ACHN (cell line): ENCODE results near the gene PRELID1.
"Not testable (repeated sequence)": the region's sequence is repeated elsewhere in the genome, so short reads cannot be mapped to it uniquely, and the experiment has no call there.

Experiments used
- DNase-seq: peaks from one replicate; pipeline ENCODE4 v3.0.0-alpha.2; 2015
- in situ Hi-C: cut with HindIII; loops from 2 replicates; pipeline ENCODE4 v1.10.0; 2017; ENCODE audit warnings: low sequenced_read_pairs, low pct_ligation_motif_present, low pct_unique_long_range_greater_than_20kb

The PRELID1 gene

DNA sequence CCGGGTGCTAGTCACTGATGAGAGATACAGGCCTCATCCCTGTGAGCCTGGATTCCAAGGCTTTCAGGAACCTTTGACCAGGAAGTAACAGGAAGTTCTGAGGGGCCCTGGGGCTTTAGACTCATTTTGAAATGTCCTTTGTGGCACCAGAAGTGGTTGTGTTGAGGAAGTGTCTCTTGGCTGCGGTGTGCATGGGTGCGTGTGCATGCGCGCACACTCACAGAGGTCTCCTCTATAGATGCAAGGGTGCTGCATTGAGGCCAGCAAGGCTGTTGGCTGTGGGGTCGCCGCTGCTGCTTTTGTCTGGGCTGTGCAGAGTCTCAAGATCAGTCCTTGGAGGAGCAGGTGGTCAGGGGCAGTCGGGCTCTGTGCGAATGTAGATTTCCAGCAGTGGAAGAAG is 7.7 kb upstream of the PRELID1 start:
- no peak for DNase-seq
- in situ Hi-C loops = no loop called here

DNA sequence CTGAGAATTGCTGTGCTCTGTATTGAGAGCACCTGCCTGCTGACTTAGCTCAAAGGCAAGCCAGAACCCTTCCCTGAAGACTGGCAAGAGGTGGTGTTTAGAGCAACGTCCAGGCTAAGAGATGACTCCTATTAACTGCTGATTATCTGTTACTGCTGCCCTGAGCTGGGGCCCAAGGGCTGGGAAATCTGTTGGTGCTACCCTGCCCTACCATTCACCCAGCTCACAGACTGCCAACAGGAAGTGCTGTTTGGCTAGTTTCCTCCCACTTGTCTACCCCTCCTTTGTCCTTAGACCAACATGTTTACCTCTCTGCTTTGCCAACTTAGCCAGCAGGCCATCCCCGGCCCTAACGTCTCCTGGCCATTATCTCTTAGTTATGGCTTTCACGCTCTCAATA is 7.0 kb upstream of the PRELID1 start:
- no peak for DNase-seq
- in situ Hi-C loops = no loop called here

DNA sequence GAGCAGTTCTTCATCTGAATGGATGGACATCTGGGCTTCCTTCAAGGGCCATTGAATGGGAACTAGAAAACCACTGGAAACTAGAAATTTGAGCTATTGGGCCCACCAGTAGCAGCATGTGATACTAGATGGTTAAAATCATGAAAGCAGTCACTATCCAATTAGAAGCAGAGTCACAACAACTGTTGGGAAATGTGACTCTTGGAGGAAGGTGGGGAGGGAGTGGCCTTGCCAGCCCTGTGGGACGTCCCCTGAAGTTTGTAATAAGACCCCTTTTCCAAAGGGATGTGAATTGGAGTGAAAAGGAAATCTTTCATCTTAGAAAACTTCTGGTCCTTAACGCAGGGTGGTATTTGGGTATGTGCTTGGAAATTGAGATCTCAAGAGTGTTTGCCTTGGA is 5.7 kb upstream of the PRELID1 start:
- DNase-seq = no peak
- in situ Hi-C loops = no loop called here

DNA sequence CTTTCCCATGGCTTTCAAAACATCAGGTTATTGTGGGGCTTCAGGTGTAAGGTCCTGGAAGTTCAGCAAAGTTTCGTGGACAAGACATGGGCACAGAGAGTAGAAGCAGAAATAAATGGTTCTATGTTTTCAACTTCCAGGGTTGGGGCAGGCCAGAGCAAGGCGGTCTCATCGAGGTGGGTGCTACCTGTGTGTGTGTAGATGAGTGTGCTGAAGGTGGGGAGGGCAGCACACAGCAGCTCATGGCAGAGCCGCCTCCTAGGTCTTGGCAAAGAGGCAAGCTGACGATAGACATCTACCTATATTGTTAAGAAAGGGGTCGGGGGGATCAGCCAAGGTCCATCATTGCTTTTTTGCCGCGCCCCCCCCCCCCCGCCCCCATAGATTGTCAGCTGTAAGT is 3.9 kb upstream of the PRELID1 start:
- in situ Hi-C loops = no loop called here
- no peak for DNase-seq

DNA sequence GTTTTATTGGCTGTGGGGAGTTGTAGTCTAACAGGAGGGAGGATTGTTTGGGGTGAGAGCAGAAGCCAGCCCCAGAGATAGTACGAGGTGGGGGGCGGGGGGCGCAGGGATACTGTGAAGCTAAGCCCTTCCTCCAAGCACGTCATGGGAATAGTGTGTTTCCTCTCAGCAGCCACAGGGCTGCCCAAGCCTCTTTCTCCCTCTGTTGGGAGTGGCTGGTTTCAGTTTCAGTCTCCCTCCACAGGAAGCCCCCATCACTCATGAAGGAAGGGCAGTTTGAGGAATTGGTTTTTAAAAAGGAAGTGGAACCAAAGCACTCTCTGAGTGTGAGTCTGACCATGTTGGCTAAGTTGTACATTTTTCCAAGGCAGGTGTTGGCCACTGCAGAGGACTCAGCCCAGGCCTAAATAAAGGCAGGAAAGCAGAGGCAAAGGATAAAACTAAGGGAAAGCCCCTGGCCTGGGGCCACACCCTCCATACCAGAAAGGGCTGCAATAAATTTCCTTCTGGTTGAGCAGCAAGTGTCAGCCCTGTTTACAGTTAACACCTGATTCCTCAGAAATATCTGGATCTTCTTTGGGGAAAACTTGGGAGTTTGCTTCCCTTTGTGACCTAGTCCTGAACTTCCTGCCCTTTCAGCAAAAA is 3.2 kb upstream of the PRELID1 start:
- DNase-seq = peak; percentile 66

DNA sequence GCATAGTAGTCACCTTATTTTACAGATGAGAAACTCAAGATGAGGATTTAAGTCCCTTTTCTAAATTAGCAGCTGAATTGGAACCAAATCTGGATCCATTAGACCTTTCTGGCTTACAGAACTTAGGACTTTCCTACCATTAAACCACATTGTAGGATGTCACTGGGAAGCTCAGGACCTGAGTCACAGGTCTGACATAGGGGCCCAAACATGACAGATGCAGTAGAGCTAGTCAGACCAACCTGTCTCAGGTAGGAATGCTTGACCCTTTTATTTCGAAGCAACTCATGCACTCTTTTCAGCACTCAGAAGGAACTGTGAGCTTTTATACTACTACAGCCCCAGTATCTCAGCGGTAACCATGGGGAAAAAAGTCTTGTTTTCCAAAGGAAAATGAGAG is 2.6 kb upstream of the PRELID1 start:
- no peak for DNase-seq
- in situ Hi-C loops = no loop called here

More for the DNA sequence above, 3.2 kb upstream of the PRELID1 start:
- in situ Hi-C loops = no loop called here

DNA sequence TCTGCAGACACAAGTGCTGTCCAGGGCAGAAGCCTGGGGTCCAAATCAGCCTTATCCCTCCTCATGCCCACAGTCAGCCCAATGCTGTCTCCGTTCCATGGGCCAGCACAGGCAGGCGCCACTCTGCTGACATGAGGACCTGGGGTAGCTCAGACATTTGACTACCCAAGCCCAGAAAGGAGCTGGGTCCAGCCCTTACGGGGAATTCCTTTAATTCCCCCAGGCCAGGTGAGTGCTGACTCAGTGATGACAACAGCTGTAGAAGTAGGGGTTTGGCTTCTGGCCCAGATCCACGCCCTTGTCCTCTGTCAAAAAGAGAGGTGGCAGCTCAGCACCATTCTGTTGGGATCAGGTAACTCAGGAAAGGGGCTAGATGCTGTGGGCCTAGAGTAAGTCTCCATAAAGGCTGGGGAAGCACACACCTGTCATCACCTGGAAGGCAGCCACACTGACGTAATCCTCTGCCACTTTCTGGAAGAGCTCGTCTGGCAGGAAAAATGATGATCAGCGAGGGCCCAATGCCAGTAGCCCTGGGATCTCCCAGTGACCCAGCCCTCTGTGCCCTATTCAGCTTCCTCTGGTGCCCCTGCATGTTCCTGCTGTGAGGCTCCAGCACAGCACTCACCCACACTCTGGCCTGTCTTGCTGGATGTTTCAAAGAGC is 2.0 kb upstream of the PRELID1 start:
- no peak for DNase-seq
- in situ Hi-C loops = no loop called here

DNA sequence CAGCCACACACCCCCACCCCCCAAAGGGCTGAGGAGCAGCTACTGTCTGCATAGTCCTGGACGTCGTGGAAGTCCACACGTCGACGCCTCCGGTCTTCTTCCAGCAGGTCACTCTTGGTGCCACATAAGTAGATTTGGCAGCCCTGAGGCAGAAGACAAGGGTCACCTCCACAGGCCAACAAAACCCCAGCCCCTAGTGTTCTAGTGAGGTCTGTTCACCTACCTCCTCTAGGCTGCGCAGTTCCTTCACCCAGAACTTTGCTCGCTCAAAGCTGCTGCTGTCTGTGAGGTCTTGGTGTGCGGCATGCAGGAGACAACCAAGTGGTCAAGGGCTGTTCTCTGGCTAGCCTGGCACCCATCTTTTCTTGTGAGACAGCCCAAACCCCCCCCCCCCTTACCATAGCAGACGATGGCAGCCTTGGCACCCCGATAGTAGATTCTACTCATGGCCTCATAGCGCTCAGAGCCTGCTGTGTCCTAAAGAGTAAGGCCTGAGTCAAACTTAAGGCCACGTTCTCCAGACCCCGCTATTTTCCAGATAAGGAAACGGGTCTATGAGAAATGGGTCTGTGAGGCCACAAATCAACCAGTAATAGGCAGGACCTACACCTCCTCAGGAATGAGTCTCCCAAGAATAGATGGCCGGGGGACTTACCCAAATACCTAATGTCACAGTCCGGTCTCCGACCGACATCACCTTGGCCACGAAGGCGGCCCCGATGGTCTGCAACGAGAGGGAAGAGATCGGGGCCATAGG is 1.1 kb upstream of the PRELID1 start:
- DNase-seq = no peak
- in situ Hi-C loops = no loop called here

DNA sequence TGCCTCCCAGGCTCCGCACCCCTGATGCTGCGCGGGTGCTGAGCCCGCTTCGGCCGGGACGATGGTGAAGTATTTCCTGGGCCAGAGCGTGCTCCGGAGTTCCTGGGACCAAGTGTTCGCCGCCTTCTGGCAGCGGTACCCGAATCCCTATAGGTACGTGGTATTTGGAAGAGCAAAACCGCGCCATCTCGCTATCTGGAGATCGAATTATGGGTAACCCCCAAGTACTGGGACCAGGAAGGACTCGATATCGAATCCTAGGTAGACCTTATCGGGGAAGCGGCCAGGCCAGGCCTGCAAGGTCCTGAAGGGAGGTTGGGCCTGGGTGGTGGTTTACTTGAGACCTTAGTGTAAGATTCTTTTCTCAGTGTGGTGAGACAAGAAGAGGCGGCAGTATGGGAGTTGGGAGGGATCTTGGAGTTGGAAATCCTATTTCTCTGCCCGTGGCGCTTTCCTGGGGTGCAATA is 359 bp downstream of the PRELID1 start:
- in situ Hi-C loops = no loop called here
- no peak for DNase-seq

DNA sequence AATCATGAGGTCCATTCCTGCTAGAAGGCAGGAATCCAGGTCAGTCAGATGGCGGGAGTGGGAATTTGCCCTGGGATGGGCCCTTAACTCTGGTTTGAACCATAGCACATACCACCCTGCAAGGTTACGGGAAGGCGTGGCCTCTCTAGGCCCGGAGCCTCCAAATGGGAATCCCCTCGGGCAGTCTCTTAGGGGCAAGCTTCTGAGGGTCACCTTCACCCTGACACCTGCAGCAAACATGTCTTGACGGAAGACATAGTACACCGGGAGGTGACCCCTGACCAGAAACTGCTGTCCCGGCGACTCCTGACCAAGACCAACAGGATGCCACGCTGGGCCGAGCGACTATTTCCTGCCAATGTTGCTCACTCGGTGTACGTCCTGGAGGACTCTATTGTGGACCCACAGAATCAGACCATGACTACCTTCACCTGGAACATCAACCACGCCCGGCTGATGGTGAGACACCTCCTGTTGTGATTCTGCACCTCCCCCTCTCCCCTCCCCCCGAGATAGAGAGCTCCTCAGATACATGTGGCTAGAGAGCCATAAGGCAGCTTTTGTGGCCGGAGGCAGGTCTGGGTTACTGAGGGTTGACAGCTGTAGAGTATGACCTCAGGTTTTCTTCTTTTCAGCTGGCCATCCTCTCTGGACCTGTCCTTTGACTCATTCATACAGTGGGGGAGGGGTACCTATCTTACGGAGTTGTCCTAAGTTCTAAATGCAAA is 957 bp downstream of the PRELID1 start:
- in situ Hi-C loops = no loop called here
- DNase-seq = no peak

DNA sequence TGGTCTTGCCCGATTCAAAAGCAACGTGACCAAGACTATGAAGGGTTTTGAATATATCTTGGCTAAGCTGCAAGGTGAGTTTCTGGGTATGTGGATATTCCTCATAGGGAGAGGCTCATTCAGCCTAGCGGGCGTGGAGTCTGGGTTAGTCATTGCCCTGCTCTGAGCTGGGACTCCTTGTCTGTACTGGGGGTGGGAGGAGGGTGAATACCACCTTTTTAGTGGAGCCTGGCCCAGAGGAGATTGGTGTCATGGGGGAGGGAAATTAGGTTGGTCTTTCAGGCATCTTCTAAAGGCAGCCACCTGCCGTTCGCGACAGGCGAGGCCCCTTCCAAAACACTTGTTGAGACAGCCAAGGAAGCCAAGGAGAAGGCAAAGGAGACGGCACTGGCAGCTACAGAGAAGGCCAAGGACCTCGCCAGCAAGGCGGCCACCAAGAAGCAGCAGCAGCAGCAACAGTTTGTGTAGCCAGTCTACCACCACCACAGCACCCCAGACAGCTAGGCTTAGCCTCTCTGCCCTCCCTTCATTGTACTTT is 2.6 kb downstream of the PRELID1 start:
- DNase-seq, in situ Hi-C loops: not testable (repeated sequence)

DNA sequence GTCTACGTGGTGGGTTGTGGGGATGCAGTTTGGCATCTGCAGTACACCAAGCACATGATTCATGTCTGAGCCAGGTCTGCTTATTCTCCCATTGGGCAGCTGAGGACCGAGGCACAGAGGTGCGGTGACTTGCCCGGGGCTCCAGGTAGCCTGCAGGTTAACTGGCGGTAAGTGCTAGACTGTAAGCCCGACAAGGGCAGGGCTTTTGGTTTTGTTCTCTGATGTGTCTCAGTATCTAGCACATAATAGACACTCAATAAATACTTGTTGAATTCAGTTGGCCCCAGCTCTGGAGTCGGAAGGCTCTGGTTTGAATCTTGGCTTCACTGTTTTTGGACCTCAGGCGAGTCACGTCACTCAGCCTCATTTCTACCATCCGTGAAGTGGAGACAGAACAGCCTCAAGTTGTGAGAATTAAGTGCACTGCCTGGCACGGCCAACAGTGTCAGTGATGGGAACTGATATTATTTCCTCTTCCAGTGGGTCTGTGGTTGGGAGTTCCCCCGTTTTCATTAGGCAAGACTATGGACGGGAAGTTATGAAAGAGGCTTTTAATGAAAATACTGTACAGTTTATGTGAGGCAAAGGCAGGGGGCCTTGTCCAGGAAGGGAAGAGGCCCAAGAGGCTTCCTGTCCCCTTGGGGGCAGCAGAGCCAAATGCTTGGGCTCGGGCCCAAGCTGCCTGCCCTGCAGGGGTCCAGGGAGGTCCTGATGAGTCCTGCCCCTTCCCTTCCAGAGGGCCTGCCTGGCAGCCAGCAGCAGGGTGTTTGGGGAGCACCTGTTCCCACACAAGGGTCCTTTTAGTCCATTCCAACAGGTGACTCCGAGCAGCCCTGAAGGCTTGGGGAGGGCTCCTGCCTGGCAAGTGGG is 3.3 kb downstream of the PRELID1 start:
- in situ Hi-C loops = no loop called here
- no peak for DNase-seq

DNA sequence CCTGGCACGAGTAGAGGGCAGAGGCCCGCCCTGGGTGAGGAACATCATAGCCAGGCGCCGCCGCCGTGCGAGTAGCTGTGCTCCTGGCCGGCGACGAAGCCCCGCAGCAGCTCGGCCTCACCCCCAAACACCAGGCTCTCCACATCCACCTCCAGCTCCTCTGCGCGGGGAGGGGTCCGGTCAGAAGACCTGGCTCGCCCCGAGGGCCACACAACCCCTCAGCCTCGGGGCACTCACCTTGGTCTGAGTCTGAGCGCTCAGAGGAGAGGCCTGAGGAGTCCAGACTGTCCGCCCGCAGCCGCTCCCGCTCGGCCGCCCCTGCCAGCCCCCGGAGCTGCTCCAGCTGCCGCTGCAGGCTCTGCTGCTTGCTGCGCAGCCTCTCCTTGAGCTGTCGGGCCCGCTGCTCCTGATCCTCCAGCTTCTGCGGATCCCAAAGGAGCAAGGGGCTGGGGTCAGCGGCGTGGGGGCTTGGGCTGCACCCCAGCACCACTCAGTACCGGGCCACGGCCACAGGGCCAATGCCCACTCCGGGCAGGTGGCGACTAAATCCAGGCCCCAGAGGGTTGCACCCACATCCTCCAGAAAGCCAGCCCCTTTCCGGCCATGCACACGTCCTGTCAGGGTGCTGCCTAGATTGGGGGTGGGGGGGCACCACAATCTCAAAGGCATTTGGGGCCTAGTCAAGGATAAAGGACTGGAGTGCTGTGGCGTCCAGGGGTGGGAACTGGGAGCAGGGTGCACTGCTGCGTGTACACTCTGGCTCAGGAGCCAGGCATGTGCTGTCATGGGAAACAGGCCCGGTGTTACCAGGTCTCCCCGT is 4.2 kb downstream of the PRELID1 start:
- in situ Hi-C loops = no loop called here
- no peak for DNase-seq

DNA sequence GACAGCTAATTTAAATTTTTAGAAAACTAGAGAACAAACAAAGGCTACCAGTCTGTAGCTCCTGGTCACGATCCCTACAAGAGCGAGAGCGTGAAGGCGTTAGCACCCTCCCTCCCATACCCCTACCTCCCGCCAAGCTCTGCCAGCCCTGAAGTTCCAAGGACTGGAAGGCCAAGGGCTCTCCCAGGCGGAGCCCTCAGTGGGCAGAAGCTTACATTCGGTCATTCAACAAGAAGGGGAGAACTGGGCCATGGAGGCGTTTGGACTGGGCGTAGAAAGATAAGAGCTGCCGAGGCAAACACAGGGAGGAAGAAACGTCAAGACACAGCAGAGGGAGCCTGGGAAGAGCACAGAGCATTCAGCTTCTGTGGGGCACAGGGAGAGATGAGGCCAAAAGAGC is 5.1 kb downstream of the PRELID1 start:
- no peak for DNase-seq
- in situ Hi-C loops = no loop called here

DNA sequence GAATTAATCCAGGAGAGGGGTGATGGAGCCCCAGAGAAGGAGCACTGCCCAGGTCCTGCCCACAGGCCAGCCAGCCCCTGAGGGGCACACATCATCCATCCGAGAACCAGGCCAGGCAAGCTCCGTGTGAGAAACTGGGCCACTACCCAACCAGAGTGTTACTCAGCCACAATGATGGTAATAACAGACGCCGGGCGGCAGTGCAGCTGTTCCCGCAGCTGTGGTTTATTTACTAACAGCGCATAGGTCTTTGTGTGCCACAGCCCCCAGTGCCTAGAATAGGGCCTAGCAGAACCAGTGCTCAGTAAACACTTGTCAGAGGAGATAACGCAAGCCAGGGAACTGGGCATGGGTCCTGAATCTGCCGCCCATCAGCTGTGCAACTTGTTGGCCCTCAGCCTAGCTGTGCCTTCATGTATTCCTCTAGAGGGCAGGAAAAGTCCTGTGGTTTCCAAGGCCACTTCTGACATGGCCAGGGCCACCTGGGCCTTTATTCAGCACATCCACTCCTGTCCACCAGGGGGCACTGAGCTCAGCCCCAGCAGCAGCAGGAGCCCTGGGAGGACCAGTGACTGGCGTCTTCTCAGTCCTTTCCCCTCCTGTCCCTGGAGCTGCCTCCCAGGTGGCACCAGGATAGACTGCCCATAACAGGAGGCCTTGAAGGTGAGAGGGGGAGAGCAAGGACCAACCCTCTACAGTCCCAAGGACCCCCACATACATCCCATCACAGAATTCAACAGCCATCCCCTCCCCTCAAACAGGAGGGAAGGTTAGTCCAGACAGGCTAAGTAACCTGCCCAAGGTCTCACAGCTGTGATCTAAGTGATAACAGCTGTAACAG is 6.0 kb downstream of the PRELID1 start:
- in situ Hi-C loops = no loop called here
- peak; percentile 66 for DNase-seq

DNA sequence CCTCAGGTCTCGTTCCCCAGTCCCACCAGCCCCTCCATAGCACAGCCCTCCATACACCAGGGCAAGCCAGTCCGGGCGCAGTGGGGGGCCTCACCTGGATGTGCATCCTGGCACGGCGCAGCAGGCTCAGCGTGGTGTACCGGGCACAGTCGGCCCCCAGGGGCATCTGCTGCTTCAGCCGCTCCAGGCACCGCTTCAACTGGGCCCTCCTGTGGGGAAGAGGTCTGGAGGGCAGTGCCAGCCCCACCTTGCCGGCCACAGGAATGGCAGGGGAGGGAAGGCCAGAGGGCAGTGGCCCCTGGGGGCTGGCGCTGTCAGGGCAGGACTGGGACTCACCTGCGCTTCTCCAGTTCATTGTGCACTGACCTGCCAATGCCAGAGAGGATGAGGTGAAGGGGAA is 6.7 kb downstream of the PRELID1 start:
- DNase-seq = no peak
- in situ Hi-C loops = no loop called here
